Measurements from ENCODE around the gene SMURF1.
"Not testable (repeated sequence)": the region's sequence is repeated elsewhere in the genome, so short reads cannot be mapped to it uniquely, and the experiment has no call there.

The SMURF1 gene

DNA sequence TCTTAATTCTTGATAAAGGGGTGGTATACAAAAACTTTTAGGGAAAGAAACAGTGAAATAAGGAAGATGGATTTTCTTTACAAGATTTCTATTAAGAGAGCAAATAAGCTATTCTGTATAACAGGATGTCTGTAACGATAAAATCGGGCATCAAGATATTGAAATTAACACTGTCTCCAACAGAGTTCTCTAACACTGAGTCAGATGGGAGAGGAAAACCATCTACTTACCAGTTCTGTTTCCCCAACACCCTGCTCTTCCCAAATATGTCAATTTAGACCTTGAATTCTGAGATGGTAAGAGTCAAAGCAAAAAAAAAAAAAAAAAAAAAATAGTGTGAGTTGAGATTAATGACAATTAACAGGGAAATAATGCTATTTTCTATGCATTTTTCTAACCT lies 23.0 kb downstream of the SMURF1 start:
- DNase-seq = no peak

- no peak for DNase-seq
Measured at GRCh38 chr7:99120501-99120900, 23.4 kb downstream of the SMURF1 start.

- DNase-seq = no peak
Measured at GRCh38 chr7:99118077-99118476, 25.8 kb downstream of the SMURF1 start.

GRCh38 chr7:99116144-99116543 lies 27.8 kb downstream of the SMURF1 start:
- DNase-seq = no peak

DNA sequence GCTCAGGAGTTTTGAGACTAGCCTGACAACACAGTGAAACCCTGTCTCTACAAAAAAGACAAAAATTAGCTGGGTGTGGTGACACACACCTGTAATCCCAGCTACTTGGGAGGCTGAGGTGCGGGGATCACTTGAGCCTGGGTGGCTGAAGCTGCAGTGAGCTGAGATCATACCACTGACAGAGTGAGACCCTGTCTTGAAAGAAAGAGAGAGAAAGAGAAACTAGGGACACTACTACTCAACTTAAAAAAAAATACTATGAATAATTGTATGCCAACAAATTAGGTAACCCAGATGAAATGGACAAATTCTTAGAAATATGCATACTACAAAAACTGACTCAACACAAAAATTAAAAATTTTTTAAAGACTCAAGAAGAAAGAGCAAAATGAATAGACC lies 28.5 kb downstream of the SMURF1 start:
- no peak for DNase-seq

- DNase-seq = no peak
Measured at GRCh38 chr7:99112979-99113378, 30.9 kb downstream of the SMURF1 start.

GRCh38 chr7:99112097-99112496 lies 31.8 kb downstream of the SMURF1 start:
- no peak for DNase-seq

DNA sequence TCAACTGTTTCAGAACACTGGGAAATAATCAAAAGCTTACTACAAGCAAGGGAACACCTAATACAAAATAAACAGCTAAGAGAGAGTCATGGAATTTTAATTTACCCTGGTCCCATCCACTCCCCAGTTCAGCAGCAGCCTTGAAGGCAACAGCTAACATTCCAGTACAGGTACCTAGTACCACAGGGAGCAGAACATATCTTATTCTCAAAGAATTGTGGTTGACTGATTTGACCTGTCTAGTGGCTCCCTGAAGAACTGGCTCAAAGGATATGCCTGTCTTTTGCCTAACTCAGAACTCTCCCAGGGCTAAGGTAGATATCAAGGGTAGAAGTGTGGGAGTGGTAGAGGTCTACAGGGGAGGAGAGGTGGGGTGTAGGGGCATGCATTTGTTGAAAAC lies 32.3 kb downstream of the SMURF1 start:
- DNase-seq = no peak

DNA sequence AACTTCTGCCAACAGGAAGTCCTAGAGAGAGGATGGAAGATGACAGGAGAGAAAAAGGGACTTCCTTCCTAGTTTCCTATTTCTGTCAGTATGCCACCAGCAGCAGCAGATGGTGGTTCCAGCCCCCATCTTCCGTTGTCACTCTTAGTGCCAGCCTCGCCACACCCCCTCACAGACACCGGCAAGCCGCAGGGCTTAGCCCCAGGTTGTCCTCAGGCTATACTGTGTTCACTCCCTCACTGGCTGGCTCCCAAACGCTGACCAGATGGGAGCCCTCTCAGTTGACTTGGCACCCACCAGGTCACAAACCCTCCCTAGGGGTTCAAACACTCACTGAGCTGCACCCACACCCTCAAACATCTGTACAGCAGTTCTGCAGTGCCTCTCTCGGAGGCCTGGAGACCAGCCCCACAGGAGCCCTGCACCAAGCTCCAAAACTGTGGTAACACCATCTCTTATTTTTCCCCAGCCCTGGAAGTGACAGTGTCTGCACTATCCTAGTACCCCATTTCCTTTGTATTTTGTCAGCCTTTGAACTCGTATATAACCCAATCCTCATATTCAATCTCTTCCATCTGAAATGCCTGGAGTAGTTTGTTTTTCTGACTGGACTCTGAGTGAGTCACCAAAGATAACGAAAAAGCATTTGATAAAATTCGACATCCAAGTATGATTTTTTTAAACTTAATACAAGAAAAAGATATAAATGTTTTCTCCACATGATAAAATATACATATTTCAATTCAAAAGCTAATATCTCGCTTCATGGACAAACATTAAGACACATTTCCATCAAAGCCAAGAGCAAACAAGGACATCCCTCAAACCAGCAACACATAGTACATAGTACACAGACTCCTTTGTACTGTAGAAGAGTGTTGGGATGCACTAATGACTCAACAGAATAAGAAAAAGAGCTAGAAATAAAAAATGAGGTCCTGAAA lies 34.5 kb downstream of the SMURF1 start:
- DNase-seq = no peak

DNA sequence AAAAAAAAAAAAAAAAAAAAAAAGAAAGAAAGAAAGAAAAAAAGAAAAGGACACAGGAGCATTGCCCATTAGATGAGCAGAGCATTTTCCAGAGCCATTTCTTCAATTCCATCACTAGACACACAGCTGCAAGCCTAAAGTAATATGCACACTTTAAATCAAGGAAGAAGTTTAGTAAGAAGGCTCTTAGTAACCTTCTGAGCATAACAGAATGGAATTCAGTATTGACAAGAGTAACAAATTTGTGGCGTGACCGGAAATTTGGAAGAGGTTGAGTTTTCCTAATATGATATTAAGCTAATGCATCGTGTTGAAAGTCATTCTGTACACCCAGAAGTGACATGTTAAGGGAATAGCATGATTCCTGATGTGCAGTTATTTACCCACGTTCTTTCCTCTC lies 35.3 kb downstream of the SMURF1 start:
- DNase-seq = no peak

- no peak for DNase-seq
Measured at GRCh38 chr7:99106821-99107241, 37.1 kb downstream of the SMURF1 start.

- DNase-seq = no peak
Measured at GRCh38 chr7:99106411-99106810, 37.5 kb downstream of the SMURF1 start.

DNA sequence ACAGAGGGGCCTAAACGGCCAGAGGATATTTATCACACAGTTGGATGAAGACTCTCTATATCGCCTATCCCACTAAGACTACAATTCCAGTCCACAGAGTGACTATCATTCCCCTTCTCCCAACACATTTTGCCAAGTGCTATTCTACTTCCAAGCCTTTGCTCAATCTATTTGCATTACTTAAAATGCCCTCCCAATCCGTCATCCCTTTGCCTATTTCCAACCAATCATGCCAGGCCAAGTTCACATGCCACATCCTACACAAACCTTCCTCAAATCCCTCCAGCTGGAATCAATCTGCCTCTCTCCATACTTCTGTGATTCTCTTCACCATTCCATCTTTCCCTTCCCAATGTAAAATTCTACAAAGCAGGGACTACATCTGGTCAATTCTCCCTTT lies 38.2 kb downstream of the SMURF1 start:
- no peak for DNase-seq

- DNase-seq = no peak
Measured at GRCh38 chr7:99104631-99105030, 39.3 kb downstream of the SMURF1 start.

- not testable (repeated sequence) for DNase-seq
Measured at GRCh38 chr7:99103836-99104235, 40.1 kb downstream of the SMURF1 start.

- DNase-seq = no peak
Measured at GRCh38 chr7:99102809-99103690, 40.9 kb downstream of the SMURF1 start.

GRCh38 chr7:99102361-99102760 lies 41.5 kb downstream of the SMURF1 start:
- no peak for DNase-seq

GRCh38 chr7:99101516-99101915 lies 42.4 kb downstream of the SMURF1 start:
- DNase-seq = not testable (repeated sequence)

GRCh38 chr7:99099499-99100077 lies 44.3 kb downstream of the SMURF1 start:
- no peak for DNase-seq

DNA sequence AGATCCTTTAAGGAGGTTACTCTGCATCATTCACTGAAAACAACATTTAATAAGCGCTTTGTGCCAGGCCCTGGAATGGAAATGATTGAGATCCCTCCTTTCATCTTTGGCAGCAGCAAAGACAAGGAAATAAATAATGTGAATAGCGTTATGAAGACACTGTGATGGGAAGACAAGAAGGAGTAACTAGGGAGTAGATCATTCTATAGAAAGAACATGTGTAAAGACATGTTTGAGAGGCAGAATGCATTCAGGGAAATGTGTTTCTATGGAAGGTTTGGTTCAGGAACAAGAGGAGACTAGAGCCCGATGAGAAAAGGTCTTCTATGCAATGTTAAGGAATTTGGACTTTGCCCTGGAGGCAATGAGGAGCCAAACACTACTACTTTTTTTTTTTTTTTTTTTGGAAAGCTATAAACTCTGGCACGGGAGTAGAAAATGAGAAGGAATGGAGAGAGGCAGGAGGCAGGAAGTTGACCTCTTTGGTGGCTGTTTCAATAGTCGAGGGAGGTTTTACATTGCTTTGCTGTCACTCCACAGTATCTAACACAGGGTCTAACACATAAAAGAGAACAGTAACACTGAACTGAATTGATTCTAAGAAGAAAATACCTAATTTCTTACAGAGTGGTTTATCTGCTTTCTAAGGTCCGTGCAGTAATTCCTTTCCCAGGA lies 44.9 kb downstream of the SMURF1 start:
- no peak for DNase-seq

DNA sequence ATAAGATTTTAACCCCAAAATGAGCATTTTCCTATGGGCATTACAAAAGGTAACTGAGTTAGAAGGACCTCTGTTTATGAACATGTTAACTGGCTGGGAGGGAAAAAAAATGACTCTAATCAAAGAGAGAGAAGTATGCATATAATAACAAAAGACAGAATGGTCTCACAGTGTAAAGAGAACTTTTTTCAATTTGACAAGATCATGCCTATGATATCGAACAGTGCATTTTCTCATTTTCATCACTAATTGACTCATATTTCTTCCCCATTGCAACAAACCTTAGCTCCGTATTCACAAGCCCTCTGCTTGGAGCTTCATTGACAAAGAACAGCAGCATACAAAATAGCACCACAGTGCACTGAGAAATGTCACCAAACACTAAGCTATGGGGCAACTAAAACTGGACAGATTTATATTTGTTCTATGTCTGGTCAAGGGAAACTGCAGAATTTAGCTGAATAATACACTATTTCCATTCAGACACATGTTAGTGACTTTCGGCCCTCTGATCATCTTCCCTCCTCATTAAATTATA lies 45.6 kb downstream of the SMURF1 start:
- no peak for DNase-seq

- DNase-seq = no peak
Measured at GRCh38 chr7:99097730-99098129, 46.2 kb downstream of the SMURF1 start.
